NCI-H2227 treated with DMSO at 0.1 percent for 48 hours (cell line): ENCODE data around the gene SPTAN1.
"Not testable (repeated sequence)": the region's sequence is repeated elsewhere in the genome, so short reads cannot be mapped to it uniquely, and the experiment has no call there.

Experiments used
- DNase-seq: peaks from one replicate; lab custom pipeline; 2025; lab: John Stamatoyannopoulos, UW

SPTAN1 gene

DNA sequence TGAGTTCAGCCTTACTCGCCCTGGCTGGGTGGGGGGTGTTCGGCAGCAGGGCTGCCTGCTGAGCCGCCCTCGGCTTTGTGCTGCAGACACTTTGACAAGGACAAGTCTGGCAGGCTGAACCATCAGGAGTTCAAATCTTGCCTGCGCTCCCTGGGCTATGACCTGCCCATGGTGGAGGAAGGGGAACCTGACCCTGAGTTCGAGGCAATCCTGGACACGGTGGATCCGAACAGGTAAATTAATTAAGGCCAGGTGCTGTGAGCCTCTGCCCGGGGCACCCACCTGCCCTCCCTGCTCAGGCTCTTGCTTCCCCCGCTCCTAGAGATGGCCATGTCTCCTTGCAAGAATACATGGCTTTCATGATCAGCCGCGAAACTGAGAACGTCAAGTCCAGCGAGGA lies 80.1 kb downstream of the SPTAN1 start:
- DNase-seq: no peak

DNA sequence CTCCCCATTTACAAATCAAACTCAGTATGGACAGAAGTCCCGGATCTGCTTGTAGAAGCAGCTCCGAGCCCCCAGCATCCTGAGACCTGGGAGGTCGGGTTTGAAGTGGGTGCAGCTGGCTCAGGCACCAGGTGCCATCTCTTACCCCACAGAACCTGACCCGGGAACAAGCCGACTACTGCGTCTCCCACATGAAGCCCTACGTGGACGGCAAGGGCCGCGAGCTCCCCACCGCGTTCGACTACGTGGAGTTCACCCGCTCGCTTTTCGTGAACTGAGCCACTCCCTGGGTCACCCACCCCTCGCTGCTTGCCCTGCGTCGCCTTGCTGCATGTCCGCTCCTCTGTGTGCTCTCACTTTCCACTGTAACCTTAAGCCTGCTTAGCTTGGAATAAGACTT lies 80.7 kb downstream of the SPTAN1 start:
- no peak for DNase-seq

DNA sequence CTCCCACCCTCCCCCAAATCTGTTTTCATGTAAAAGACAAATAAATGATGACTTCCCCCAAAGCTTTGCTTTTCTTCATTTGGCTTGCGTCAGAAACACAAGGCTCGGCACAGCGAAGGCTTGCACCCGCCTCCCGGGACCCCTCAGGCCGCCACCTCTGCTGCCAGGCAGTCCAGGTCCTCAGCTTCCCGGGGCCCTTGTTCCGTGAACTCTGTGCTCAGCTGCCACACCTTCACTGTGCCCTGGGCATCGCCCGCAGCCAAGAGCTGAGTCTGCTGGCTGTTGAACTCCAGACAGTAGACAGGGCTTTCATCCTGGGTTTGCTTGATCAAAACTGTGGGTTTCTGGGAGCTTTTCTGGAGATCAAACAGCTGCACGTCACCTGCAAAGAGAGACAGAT lies 81.2 kb downstream of the SPTAN1 start:
- DNase-seq: no peak

DNA sequence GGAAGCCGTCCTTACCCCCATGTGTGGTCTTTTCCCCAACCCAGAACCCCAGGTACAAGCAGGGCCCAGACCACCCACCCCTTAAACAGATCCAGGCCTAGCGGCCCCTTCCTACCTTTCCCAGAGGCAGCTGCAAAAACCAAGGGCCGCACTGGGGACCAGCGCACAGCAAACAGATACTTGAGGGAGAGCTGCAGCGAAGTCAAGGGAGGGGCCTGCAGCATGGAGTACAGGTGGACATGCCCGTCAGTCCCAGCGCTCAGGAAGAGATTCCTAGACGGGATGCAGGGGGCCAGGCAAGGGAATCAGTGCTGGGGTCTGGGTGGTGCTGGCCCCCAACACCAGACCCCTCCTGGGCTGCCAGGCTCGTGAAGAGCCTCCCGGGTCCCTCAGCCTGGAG lies 81.7 kb downstream of the SPTAN1 start:
- DNase-seq: no peak

DNA sequence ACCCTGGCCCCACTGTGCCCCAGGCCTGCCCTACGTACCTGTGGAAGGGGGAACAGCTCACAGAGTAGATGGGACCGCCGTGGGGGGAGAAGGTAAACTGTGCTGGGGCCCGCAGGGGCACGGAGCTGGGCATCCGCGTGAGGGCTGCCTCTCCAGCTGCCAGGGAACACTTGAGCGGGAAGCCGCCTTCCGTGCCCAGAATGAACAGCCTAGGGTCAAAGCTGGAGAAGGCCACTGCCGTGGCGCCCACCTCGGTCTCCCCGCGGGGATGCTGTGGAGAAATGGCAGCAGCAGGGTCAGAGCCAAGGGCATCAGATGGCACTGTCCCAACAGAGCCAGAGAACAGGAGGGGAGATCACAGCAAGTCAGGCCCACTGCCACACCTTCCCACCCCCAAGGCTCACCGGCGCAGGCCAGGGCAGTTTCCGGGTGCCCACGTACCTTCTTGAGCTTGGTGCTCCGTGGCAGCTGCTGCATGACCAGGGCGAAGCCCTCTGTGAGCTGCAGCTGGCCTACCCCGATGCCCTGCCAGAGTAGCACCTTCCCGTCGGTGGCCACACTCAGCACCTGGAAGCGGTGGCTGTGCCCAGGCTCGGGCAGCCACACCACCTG lies 82.4 kb downstream of the SPTAN1 start:
- no peak for DNase-seq

DNA sequence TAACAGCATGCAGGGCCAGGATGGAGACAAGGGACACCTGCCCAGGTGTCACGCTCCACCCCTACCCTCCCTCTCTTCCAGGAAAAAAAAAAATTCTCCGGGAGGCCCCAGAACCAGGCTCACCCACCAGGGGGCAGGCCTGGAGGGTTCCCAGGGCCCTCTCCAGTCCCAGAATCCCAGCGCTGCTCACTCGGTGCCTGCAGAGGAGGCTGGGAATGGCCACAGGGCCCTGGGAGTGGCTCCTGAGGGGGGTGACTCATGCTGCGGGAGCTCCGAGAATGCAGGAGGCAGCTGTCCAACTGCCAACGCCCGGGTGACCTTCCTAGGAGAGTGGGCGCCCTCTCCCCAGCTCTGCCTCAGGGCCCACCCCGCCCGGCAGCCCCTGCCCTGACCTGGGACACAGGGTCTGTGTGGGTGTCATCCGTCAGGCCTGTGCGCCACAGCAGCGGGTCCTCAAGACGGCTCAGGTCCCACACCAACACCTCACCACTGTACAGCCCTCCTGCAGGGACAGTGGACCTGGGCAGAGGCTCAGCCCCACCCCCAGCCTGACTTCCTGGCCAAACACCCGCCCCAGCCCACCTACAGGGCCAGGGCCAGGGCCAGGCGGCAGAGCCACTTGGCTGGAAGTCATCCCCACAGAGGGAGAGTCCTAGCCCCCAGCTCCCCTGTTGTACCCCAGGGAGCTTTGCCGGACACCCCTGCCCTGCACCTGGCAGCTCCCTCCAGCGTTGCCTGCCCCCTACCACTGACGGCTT lies 83.1 kb downstream of the SPTAN1 start:
- DNase-seq: no peak

DNA sequence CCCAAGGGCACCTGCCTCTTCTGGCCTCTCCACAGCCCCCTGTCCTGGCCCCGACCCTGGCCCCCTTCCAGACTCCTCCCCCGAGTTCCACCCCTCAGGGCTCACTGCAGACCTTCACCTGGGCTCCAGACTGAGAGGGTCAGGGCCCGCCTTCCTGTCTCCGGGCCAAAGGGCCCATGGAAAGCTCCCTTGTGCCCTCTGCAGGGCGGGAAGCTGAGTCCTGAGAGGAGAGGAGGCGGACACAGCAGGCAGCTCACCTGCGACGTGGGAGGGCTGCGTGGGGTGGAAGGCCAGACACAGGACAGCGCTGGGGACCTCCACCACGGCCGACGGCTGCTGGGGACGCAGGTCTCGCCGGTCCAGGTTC lies 83.6 kb downstream of the SPTAN1 start:
- DNase-seq: no peak

DNA sequence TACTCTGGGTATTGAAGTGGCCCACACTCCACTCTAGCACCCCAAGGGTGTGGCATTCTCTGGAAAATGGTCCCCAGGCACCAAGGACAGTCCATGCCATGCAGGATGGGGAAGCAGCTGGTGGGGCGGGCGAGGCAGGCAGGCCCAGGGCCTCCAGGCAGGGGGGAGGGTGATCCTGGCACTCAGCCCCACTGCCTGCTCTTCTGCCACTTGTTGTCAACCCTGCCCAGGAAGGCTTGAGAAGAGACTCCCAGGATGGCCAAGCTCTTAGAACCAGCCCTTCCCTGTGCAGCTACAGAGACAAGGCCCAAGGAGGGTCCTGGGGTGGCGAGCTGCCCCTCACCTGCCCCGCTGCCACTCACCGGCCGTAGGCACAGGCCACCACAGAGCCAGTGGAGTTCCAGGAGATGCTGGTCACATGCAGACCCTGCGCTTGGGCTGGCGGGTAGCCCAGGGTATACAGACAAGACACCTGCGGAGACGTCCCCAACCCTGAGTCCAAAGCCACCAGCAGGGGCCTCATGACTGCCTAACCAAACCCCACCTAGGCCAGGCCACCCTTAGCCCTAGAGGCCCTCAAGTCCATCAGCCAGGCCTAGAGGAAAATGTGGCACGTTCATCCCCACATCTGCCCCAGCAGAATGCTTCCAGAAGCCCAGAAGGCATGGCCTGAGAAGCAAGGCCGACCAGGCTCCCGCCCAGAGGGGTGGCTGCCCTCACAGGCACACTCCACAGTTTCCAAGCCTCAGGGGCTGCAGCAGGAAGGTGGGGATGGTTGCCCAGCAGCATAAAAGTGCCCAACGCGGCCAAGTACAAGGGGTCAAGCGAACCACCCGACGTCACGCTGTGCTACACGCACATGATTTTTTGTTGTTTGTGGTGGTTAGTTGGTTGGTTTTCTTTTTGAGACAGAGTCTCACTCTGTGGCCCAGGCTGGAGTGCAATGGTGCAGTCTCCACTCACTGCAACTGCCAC lies 84.5 kb downstream of the SPTAN1 start:
- no peak for DNase-seq

DNA sequence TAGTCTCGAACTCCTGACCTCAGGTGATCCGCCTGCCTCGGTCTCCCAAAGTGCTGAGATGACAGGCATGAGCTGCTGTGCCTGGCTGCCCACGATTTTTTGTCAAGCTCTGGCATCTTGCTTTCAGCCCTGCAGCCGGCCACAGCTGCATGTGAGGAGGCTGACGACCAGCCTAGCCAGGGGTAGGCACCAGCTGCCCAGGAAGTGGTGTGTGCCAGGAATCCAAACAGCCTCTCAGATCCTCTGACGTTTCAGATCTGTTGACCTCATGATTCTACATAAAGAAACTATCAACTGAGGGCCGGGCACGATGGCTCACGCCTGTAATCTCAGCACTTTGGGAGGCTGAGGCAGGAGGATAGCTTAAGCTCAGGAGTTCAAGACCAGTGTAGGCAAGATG lies 85.3 kb downstream of the SPTAN1 start:
- no peak for DNase-seq

DNA sequence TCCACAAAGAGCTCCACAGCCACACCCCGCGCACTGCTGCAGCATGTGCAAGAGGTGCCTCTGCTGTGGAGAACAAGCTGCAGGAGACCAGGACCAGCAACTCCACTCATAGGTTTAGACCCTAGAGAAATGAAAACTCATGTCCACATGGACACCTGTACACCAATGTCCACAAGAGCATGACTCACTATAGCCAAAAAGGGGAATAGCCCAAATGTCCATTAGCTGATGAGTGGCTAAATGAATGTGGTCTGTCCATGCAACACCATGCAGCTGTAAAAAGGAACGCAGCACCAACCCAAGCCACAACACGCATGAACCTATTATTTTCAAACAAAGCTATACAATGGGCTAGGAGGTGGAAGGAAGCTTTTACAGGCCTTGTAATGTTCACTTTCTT lies 86.2 kb downstream of the SPTAN1 start:
- DNase-seq: no peak

DNA sequence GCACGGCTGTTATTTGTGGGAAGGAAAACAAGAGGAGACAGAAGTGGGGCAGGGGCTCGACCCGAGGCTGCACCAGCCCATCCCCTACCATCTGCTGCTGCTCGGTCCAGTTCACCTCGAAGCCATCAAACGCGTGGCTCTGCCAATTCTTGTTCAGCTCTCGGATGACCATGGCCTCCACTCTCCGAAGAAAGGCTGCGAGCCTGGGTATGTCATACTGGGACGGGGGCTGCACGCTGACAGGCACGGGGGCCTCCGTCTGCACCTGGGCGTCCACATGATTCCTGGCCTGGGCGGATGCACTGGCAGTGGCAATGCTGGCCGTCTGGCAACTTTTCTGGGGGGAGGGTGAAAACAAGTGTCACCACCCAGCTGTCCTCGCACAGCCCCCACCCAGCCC lies 88.2 kb downstream of the SPTAN1 start:
- DNase-seq: no peak

DNA sequence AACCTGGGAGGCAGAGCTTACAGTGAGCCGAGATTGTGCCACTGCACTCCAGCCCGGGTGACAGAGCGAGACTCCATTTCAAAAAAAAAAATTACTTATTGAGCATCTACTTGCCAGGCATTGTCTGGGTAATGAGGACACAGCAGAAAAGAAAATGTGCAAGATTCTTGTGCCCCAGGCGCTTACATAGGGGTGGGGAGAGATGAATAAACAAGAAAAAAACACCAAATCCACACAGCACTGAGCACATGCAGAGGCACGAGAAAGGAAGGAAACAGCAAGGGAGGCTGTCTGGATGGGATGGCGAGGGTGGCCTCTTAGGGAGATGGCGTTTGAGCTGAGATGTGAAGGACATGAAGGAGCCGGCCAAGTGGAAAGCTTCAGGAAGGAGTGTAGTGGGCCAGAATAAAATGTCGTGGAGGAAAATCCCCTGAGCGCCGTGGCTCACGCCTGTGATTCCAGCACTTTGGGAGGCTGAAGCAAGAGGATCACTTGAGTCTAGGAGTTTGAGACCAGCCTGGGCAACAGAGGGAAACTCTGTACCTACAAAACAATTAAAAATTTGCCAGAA lies 90.4 kb downstream of the SPTAN1 start:
- no peak for DNase-seq

DNA sequence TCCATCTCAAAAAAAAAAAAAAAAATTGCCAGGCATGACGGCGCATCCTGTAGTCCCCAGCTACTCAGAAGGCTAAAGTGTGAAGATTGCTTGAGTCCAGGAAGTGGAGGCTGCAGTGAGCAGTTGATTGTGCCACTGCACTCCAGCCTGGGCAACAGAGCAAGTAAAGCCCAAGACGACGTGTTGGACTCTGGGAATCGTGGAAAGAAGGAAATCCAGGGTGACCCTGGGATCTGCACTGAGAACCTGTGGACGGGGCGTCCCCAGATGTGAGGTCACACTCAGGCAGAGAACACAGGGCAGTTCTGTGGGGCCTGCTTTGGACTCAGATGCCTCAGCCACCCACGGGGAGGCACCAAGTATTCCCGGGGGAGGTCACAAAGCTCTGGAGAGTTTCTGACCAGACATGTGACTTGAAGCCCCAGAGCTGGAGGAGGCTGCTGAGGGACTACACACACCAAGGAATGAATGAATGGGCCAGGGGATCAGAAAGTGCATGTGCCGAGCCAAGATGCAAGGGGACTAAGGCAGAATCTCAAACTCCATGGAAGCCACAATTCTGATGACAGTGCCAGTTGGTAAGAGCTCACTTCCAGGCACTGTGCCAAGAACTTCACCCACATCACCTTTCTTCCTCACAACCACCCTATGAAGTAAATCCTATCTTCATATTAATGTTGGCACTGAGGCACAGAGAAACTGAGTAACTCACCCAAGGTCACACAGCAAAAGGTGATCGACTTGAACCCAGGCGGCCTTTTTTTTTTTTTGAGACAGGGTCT lies 91.3 kb downstream of the SPTAN1 start:
- no peak for DNase-seq

DNA sequence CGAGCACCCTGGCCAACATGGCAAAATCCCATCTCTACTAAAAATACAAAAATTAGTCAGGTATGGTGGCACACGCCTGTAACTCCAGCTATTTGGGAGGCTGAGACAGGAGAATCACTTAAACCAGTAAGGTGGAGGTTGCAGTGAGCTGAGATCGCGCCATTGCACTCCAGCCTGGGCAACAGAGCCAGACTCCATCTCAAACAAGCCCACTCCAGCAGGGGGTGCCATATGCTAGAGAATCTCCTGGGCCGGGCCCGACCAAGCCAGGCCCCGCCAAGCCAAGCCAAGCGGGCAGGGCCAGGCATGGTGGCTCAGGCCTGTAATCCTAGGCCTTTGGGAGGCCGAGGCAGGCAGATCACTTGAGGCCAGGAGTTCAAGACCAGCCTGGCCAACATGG lies 95.8 kb downstream of the SPTAN1 start:
- DNase-seq: not testable (repeated sequence)

DNA sequence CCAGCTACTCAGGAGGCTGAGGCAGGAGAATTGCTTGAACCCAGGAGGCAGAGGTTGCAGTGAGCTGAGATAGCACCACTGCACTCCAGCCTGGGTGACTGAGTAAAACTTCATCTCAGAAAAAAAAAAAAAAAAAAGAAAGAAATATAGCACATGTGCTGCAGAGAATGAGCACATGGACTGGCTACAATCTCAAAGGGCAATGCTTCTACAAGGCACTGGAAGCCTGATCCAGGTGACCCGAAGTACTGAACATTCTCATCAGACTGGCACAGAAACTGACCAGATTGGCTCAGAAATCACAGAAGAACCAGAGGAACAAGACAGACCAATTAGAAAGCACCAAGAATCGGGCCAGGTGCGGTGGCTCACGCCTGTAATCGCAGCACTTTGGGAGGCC lies 99.4 kb downstream of the SPTAN1 start:
- no peak for DNase-seq

DNA sequence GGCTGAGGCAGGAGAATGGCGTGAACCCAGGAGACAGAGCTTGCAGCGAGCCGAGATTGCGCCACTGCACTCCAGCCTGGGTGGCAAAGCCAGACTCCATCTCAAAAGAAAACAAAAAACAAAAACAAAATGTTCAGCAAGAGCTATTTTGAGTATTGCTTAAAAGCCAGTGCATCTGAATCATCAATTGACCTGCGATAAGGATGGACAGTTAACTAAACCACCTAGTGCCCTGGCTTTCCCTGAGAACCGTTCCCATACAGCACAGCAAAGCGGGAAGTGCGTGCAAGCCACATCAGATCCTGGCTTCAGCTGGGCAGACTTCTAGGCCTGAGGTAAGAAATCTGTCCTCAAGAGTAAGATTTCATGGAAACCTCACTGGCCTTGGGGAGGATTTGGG lies 101.5 kb downstream of the SPTAN1 start:
- DNase-seq: no peak

DNA sequence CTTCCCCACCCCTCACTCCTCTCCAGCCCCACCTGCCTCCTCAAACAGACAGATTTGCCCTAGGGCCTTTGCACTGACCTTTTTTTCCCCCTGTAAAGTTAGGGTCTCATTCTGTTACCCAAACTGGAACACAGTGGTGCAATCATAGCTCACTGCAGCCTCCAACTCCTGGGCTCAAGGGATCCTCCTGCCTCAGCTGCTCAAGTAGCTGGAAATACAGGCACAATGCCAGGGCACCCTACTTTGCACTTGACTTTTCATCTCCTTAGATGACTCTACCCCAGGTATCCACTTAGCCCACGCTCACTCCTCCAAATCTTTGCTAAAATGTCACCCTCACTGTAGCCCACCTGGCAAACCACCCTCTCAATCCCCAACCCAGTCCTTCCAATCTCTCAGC lies 102.1 kb downstream of the SPTAN1 start:
- DNase-seq: no peak

DNA sequence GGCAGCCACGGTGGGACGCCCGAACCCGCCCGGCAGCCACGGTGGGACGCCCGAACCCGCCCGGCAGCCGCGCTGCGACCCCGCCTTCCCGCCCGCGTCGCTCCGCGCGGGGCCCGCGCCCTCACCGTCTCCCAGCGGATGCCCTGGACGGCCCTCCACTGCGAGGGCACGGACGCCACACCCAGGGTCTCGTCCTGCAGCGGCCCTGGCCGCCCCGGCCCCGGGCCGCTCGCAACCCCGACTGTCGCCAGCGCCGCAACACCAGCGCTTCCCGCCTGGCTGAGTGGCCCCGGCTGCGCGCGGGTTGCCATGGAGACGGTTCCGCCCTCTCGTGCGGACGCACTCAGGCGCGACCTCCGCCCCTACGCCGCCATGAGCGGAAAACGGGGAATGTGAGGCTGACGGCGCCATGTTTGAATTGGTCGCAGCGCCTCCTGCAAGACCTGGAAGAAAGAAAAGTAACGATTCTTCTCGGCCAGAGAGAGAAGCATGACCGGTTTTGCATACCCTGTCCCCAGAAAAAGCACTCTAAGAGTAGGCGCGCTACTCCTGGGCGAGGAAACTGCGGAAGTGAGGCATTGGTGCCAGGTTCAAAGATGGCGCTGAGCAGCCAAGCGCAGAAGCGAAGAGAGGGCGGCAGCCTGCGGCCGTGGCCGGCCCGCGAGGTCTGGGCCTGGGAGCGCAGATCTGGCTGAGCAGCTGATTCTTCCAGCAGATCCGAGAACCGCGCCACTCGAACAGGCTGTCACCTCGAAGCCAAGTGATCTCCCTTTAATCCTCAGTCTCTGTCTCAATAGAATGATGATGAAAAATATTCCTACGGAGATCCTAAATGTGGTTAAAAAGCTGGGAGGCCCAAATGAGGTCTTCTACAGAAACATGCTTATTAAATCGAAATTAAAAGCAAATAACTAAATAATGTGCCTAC lies 104.3 kb downstream of the SPTAN1 start, which contains the start of gene DYNC2I2:
DYNC2I2 (minus strand) TSS at position 432 of the 928 bp plus-strand sequence; CDS start at position 311, 121 bp downstream.
- DNase-seq: peak; percentile 89

DNA sequence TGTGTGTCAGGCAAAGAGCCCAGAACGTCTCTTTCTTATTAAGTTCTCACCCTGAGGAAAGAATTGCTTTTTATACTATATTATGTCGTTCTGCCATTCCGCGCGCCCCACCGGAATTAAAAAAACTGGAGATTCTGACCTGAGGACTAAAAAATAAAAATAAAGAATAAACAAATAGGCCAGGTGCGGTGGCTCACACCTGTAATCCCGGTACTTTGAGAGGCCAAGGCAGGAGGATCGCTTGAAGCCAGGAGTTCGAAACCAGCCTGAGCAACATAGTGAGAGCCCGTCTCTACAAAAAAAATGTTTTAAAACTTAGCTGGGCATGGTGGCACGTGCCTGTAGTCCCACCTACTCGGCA lies 104.9 kb downstream of the SPTAN1 start:
- no peak for DNase-seq

DNA sequence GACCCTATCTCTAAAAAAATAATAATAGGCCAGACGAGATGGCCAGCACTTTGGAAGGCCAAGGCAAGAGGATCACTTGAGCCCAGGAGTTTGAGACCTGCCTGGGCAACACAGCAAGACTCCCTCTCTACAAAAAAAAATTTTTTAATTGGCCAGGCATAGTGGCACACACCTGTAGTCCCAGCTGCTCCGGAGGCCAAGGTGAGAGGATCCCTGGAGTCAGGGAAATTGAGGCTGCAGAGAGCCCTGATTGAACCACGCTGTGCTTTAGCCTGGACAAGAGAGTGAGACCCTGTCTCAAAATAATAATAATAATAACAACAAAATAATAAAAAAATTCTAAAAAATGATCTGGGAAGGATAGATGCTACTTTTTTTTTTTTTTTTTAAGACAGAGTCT lies 105.4 kb downstream of the SPTAN1 start:
- DNase-seq: no peak
